Measurements from ENCODE around the gene CCDC88A. TPM values are rescaled to one million over a fixed set of nuclear protein-coding genes. Genes with fewer than 3 reads are reported as not detected.

CCDC88A gene
- total and polyA plus RNA-seq, 4 donors: 4.0 to 31.0 (median 15.5) TPM

GRCh38 chr2:55422876-55423665 is 3.4 kb upstream of the CCDC88A start:
- peaks cover 0 to 15% (median 9%) of the 10 kb centered on the region in 4 donors for H3K4me1 ChIP-seq (ENCODE audit: control insufficient read depth in 4 of 4, insufficient read depth in 4 of 4, low read length in 3 of 4)
- TF ChIP-seq RXRA (IDR thresholded peaks at IDR 0.05): no peak
- TF ChIP-seq FOXA2 (IDR thresholded peaks at IDR 0.05): no peak
- no peak for TF ChIP-seq ZBTB33 (IDR thresholded peaks at IDR 0.05)
- no peak for TF ChIP-seq ATF3 (IDR thresholded peaks at IDR 0.05)
- no peak for TF ChIP-seq FOXA1 (IDR thresholded peaks at IDR 0.05)
- TF ChIP-seq REST (IDR thresholded peaks at IDR 0.05): no peak
- no peak for TF ChIP-seq JUND (IDR thresholded peaks at IDR 0.05)
- no peak for TF ChIP-seq MAX (IDR thresholded peaks at IDR 0.05)
- TF ChIP-seq HNF4A (conservative IDR thresholded peaks at IDR 0.05): no peak
- no peak for TF ChIP-seq GABPA (IDR thresholded peaks at IDR 0.05 in 1 of 2, conservative IDR thresholded peaks at IDR 0.05 in 1 of 2)
- no peak for TF ChIP-seq RAD21 (IDR thresholded peaks at IDR 0.05)
- no peak for TF ChIP-seq HNF4G (IDR thresholded peaks at IDR 0.05)
- no peak for TF ChIP-seq YY1 (IDR thresholded peaks at IDR 0.05)
- no peak for DNase-seq (ENCODE audit: low spot score)
- H3K27ac ChIP-seq (ENCODE audit: low read depth in 1 of 2, low read length in 2 of 2): no peak overlapping the region
- 76% methylated on average over 4 of the region's 4 CpGs for WGBS
- no peaks in the 10 kb centered on the region for H3K9me3 ChIP-seq (ENCODE audit: control insufficient read depth in 4 of 4, low read length in 3 of 4)
- H3K36me3 ChIP-seq (ENCODE audit: control insufficient read depth in 4 of 4, insufficient read depth in 3 of 4, low read depth in 1 of 4, low read length in 3 of 4): no peaks in the 10 kb centered on the region
- H3K9ac ChIP-seq (ENCODE audit: low read depth in 1 of 2, low read length in 2 of 2): no peak overlapping the region
- H3K27me3 ChIP-seq (ENCODE audit: control insufficient read depth in 4 of 4, insufficient read depth in 4 of 4, low read length in 3 of 4): no peaks in the 10 kb centered on the region
- H3K4me3 ChIP-seq (ENCODE audit: low read depth in 1 of 3, low read length in 3 of 3): no peak overlapping the region

- no peaks in the 10 kb centered on the region for H3K36me3 ChIP-seq (ENCODE audit: control insufficient read depth in 4 of 4, insufficient read depth in 3 of 4, low read depth in 1 of 4, low read length in 3 of 4)
- no peak for DNase-seq (ENCODE audit: low spot score)
- no peak for TF ChIP-seq YY1 (IDR thresholded peaks at IDR 0.05)
- TF ChIP-seq FOXA1 (IDR thresholded peaks at IDR 0.05): no peak
- no peak for TF ChIP-seq JUND (IDR thresholded peaks at IDR 0.05)
- TF ChIP-seq GABPA (IDR thresholded peaks at IDR 0.05 in 1 of 2, conservative IDR thresholded peaks at IDR 0.05 in 1 of 2): no peak
- TF ChIP-seq RAD21 (IDR thresholded peaks at IDR 0.05): no peak
- TF ChIP-seq CTCF (IDR thresholded peaks at IDR 0.05; ENCODE audit: low read depth, low read length, missing input control): no peak
- no peak for TF ChIP-seq MAX (IDR thresholded peaks at IDR 0.05)
- no peak for TF ChIP-seq FOXA2 (IDR thresholded peaks at IDR 0.05)
- no peak for TF ChIP-seq ZBTB33 (IDR thresholded peaks at IDR 0.05)
- TF ChIP-seq TAF1 (conservative IDR thresholded peaks at IDR 0.05): no peak
- no peak for TF ChIP-seq HNF4G (IDR thresholded peaks at IDR 0.05)
- no peak for TF ChIP-seq ATF3 (IDR thresholded peaks at IDR 0.05)
- TF ChIP-seq NR2F2 (IDR thresholded peaks at IDR 0.05): no peak
- no peak for TF ChIP-seq RXRA (IDR thresholded peaks at IDR 0.05)
- no peak overlapping the region for H3K4me3 ChIP-seq (ENCODE audit: low read depth in 1 of 3, low read length in 3 of 3)
- H3K27me3 ChIP-seq (ENCODE audit: control insufficient read depth in 4 of 4, insufficient read depth in 4 of 4, low read length in 3 of 4): no peaks in the 10 kb centered on the region
- WGBS: 89% methylated on average over 5 of the region's 5 CpGs
- no peak overlapping the region for H3K9ac ChIP-seq (ENCODE audit: low read depth in 1 of 2, low read length in 2 of 2)
- H3K27ac ChIP-seq (ENCODE audit: low read depth in 1 of 2, low read length in 2 of 2): no peak overlapping the region
- H3K4me1 ChIP-seq (ENCODE audit: control insufficient read depth in 4 of 4, insufficient read depth in 4 of 4, low read length in 3 of 4): peaks cover 0 to 19% (median 9%) of the 10 kb centered on the region in 4 donors
- H3K9me3 ChIP-seq (ENCODE audit: control insufficient read depth in 4 of 4, low read length in 3 of 4): no peaks in the 10 kb centered on the region
These were observed 1.7 kb upstream of the CCDC88A start for GRCh38 chr2:55421326-55421725.
